ENCODE measurements around the gene FXN.
A peak's percentile ranks its signal among the peaks of the same experiment; 100 is the strongest.
"Not testable (repeated sequence)": the region's sequence is repeated elsewhere in the genome, so short reads cannot be mapped to it uniquely, and the experiment has no call there.

The FXN gene

GRCh38 chr9:69035438-69036308 lies at the start of gene FXN:
FXN (plus strand) TSS chr9:69035752; CDS start chr9:69035783, 31 bp downstream.
- peak within 1 kb of the TSS; percentile 81 for H3K4me2 ChIP-seq (ENCODE audit: low read length)
- H3K9ac ChIP-seq (ENCODE audit: low read length): peak within 1 kb of the TSS; percentile 62
- H3K4me3 ChIP-seq (ENCODE audit: low read length): peak within 1 kb of the TSS; percentile 77
- H3K27ac ChIP-seq (ENCODE audit: low read length): peak within 1 kb of the TSS; percentile 32
- no peaks in the 10 kb centered on the region for H4K20me1 ChIP-seq (ENCODE audit: insufficient read depth, low read length)
- TF ChIP-seq EZH2phosphoT487 (IDR thresholded peaks at IDR 0.05; ENCODE audit: low read depth) (no peak), CTCF (IDR thresholded peaks at IDR 0.05; ENCODE audit: low read depth, low read length) (peak; percentile 95)
- no peaks in the 10 kb centered on the region for H3K36me3 ChIP-seq (replicated peaks; ENCODE audit: low read depth, low read length)
- H3K79me2 ChIP-seq (ENCODE audit: low read length): peaks cover 46% of the 10 kb centered on the region
- peak within 1 kb of the TSS; percentile 79 for H2AFZ ChIP-seq (ENCODE audit: low read depth, low read length)
- H3K4me1 ChIP-seq (ENCODE audit: low read length): peaks cover 7% of the 10 kb centered on the region; the same call in 1 of the 2 replicates
- H3K27me3 ChIP-seq (ENCODE audit: low read depth, low read length): no peaks in the 10 kb centered on the region
- no peaks in the 10 kb centered on the region for H3K9me3 ChIP-seq (ENCODE audit: insufficient read depth, low read length)

- H3K9me3 ChIP-seq (ENCODE audit: insufficient read depth, low read length); H2AFZ ChIP-seq (ENCODE audit: low read depth, low read length); H3K4me2 ChIP-seq (ENCODE audit: low read length); H3K36me3 ChIP-seq (replicated peaks; ENCODE audit: low read depth, low read length); H3K79me2 ChIP-seq (ENCODE audit: low read length); H3K9ac ChIP-seq (ENCODE audit: low read length); H3K27ac ChIP-seq (ENCODE audit: low read length); H3K4me3 ChIP-seq (ENCODE audit: low read length); H4K20me1 ChIP-seq (ENCODE audit: insufficient read depth, low read length); H3K4me1 ChIP-seq (ENCODE audit: low read length); H3K27me3 ChIP-seq (ENCODE audit: low read depth, low read length): not testable (repeated sequence)
These were observed 48.6 kb upstream of the FXN start for GRCh38 chr9:68986949-68987348.

- Histone ChIP-seq H3K4me2 (ENCODE audit: low read length) (no peak overlapping the region), H3K36me3 (replicated peaks; ENCODE audit: low read depth, low read length) (no peaks in the 10 kb centered on the region), H3K27ac (ENCODE audit: low read length) (no peak overlapping the region), H3K9ac (ENCODE audit: low read length) (no peak overlapping the region), H2AFZ (ENCODE audit: low read depth, low read length) (no peak overlapping the region), H4K20me1 (ENCODE audit: insufficient read depth, low read length) (no peaks in the 10 kb centered on the region), H3K27me3 (ENCODE audit: low read depth, low read length) (no peaks in the 10 kb centered on the region), H3K79me2 (ENCODE audit: low read length) (no peaks in the 10 kb centered on the region), H3K9me3 (ENCODE audit: insufficient read depth, low read length) (no peaks in the 10 kb centered on the region), H3K4me1 (ENCODE audit: low read length) (no peaks in the 10 kb centered on the region), H3K4me3 (ENCODE audit: low read length) (no peak overlapping the region)
- TF ChIP-seq CTCF (IDR thresholded peaks at IDR 0.05; ENCODE audit: low read depth, low read length): no peak
- TF ChIP-seq EZH2phosphoT487 (IDR thresholded peaks at IDR 0.05; ENCODE audit: low read depth): no peak
These were observed 44.1 kb upstream of the FXN start for GRCh38 chr9:68991457-68991856.

GRCh38 chr9:68995776-68996175 lies 39.8 kb upstream of the FXN start:
- Histone ChIP-seq H3K27ac (ENCODE audit: low read length) (no peak overlapping the region), H3K4me2 (ENCODE audit: low read length) (no peak overlapping the region)

More at GRCh38 chr9:68995776-68996175, 39.8 kb upstream of the FXN start:
- no peak overlapping the region for H2AFZ ChIP-seq (ENCODE audit: low read depth, low read length)
- no peak for TF ChIP-seq CTCF (IDR thresholded peaks at IDR 0.05; ENCODE audit: low read depth, low read length)
- no peak for TF ChIP-seq EZH2phosphoT487 (IDR thresholded peaks at IDR 0.05; ENCODE audit: low read depth)
- no peaks in the 10 kb centered on the region for H3K79me2 ChIP-seq (ENCODE audit: low read length)
- no peaks in the 10 kb centered on the region for H3K36me3 ChIP-seq (replicated peaks; ENCODE audit: low read depth, low read length)
- H3K9ac ChIP-seq (ENCODE audit: low read length): no peak overlapping the region
- H4K20me1 ChIP-seq (ENCODE audit: insufficient read depth, low read length): no peaks in the 10 kb centered on the region
- H3K4me1 ChIP-seq (ENCODE audit: low read length): no peaks in the 10 kb centered on the region
- H3K9me3 ChIP-seq (ENCODE audit: insufficient read depth, low read length): no peaks in the 10 kb centered on the region
- H3K4me3 ChIP-seq (ENCODE audit: low read length): no peak overlapping the region
- H3K27me3 ChIP-seq (ENCODE audit: low read depth, low read length): peaks cover 14% of the 10 kb centered on the region
